ENCODE measurements around the gene KLHDC9.

KLHDC9 gene

GRCh38 chr1:161077426-161077825 is 20.7 kb upstream of the KLHDC9 start:
- H3K4me3 ChIP-seq (ENCODE audit: low read length): no peak overlapping the region
- no peaks in the 10 kb centered on the region for H3K9me3 ChIP-seq (ENCODE audit: insufficient read depth, low read depth, low read length)
- H3K36me3 ChIP-seq (ENCODE audit: insufficient read depth, low read length): no peaks in the 10 kb centered on the region
- WGBS: 89% methylated on average over 9 of the region's 9 CpGs
- no peak overlapping the region for H3K9ac ChIP-seq (ENCODE audit: low read depth, low read length)
- H3K4me1 ChIP-seq (ENCODE audit: insufficient read depth, low read length): no peaks in the 10 kb centered on the region
- no peak overlapping the region for H3K27ac ChIP-seq (ENCODE audit: low read depth, low read length)
- no peaks in the 10 kb centered on the region for H3K27me3 ChIP-seq (ENCODE audit: insufficient read depth, low read length)

- Histone ChIP-seq H3K27me3 (ENCODE audit: insufficient read depth, low read length) (no peaks in the 10 kb centered on the region), H3K4me3 (ENCODE audit: low read length) (no peak overlapping the region), H3K36me3 (ENCODE audit: insufficient read depth, low read length) (no peaks in the 10 kb centered on the region), H3K27ac (ENCODE audit: low read depth, low read length) (no peak overlapping the region), H3K9me3 (ENCODE audit: insufficient read depth, low read depth, low read length) (no peaks in the 10 kb centered on the region), H3K4me1 (ENCODE audit: insufficient read depth, low read length) (peaks cover 4% of the 10 kb centered on the region; the same call in 1 of the 2 replicates), H3K9ac (ENCODE audit: low read depth, low read length) (no peak overlapping the region)
- WGBS: 93% methylated on average over 41 of the region's 41 CpGs
Observed at GRCh38 chr1:161079436-161080110, 18.6 kb upstream of the KLHDC9 start.

GRCh38 chr1:161080441-161081405 is 17.4 kb upstream of the KLHDC9 start:
- H3K27me3 ChIP-seq (ENCODE audit: insufficient read depth, low read length): no peaks in the 10 kb centered on the region
- H3K9ac ChIP-seq (ENCODE audit: low read depth, low read length): no peak overlapping the region
- no peak overlapping the region for H3K27ac ChIP-seq (ENCODE audit: low read depth, low read length)
- H3K4me1 ChIP-seq (ENCODE audit: insufficient read depth, low read length): peaks cover 11% of the 10 kb centered on the region; the same call in 1 of the 2 replicates
- H3K36me3 ChIP-seq (ENCODE audit: insufficient read depth, low read length): no peaks in the 10 kb centered on the region
- 68% methylated on average over 5 of the region's 5 CpGs for whole genome bisulfite sequencing
- no peaks in the 10 kb centered on the region for H3K9me3 ChIP-seq (ENCODE audit: insufficient read depth, low read depth, low read length)
- no peak overlapping the region for H3K4me3 ChIP-seq (ENCODE audit: low read length)

GRCh38 chr1:161081519-161081918 is 16.6 kb upstream of the KLHDC9 start:
- 74% methylated on average over 5 of the region's 5 CpGs for WGBS
- Histone ChIP-seq H3K27ac (ENCODE audit: low read depth, low read length) (no peak overlapping the region), H3K36me3 (ENCODE audit: insufficient read depth, low read length) (no peaks in the 10 kb centered on the region), H3K9me3 (ENCODE audit: insufficient read depth, low read depth, low read length) (no peaks in the 10 kb centered on the region), H3K4me3 (ENCODE audit: low read length) (no peak overlapping the region), H3K27me3 (ENCODE audit: insufficient read depth, low read length) (no peaks in the 10 kb centered on the region), H3K4me1 (ENCODE audit: insufficient read depth, low read length) (peaks cover 18% of the 10 kb centered on the region; the same call in 1 of the 2 replicates), H3K9ac (ENCODE audit: low read depth, low read length) (no peak overlapping the region)

GRCh38 chr1:161082483-161082882 is 15.7 kb upstream of the KLHDC9 start:
- Histone ChIP-seq H3K36me3 (ENCODE audit: insufficient read depth, low read length) (no peaks in the 10 kb centered on the region), H3K4me1 (ENCODE audit: insufficient read depth, low read length) (peaks cover 19% of the 10 kb centered on the region; the same call in 1 of the 2 replicates), H3K27ac (ENCODE audit: low read depth, low read length) (no peak overlapping the region), H3K9ac (ENCODE audit: low read depth, low read length) (no peak overlapping the region), H3K27me3 (ENCODE audit: insufficient read depth, low read length) (no peaks in the 10 kb centered on the region), H3K4me3 (ENCODE audit: low read length) (no peak overlapping the region), H3K9me3 (ENCODE audit: insufficient read depth, low read depth, low read length) (no peaks in the 10 kb centered on the region)
- 89% methylated on average over 2 of the region's 2 CpGs for WGBS

- H3K4me3 ChIP-seq (ENCODE audit: low read length): no peak overlapping the region
- H3K9me3 ChIP-seq (ENCODE audit: insufficient read depth, low read depth, low read length): no peaks in the 10 kb centered on the region
- 70% methylated on average over 8 of the region's 8 CpGs for WGBS
- H3K9ac ChIP-seq (ENCODE audit: low read depth, low read length): no peak overlapping the region
- H3K36me3 ChIP-seq (ENCODE audit: insufficient read depth, low read length): no peaks in the 10 kb centered on the region
- peaks cover 19% of the 10 kb centered on the region; the same call in 1 of the 2 replicates for H3K4me1 ChIP-seq (ENCODE audit: insufficient read depth, low read length)
- no peaks in the 10 kb centered on the region for H3K27me3 ChIP-seq (ENCODE audit: insufficient read depth, low read length)
- no peak overlapping the region for H3K27ac ChIP-seq (ENCODE audit: low read depth, low read length)
Observed at GRCh38 chr1:161082996-161083747, 15.0 kb upstream of the KLHDC9 start.

GRCh38 chr1:161083748-161084596 is 14.2 kb upstream of the KLHDC9 start:
- WGBS: 87% methylated on average over 10 of the region's 10 CpGs
- no peak overlapping the region for H3K4me3 ChIP-seq (ENCODE audit: low read length)
- peaks cover 19% of the 10 kb centered on the region; the same call in 1 of the 2 replicates for H3K4me1 ChIP-seq (ENCODE audit: insufficient read depth, low read length)
- no peaks in the 10 kb centered on the region for H3K27me3 ChIP-seq (ENCODE audit: insufficient read depth, low read length)
- H3K27ac ChIP-seq (ENCODE audit: low read depth, low read length): no peak overlapping the region
- H3K9ac ChIP-seq (ENCODE audit: low read depth, low read length): no peak overlapping the region
- no peaks in the 10 kb centered on the region for H3K9me3 ChIP-seq (ENCODE audit: insufficient read depth, low read depth, low read length)
- no peaks in the 10 kb centered on the region for H3K36me3 ChIP-seq (ENCODE audit: insufficient read depth, low read length)

GRCh38 chr1:161084597-161084988 is 13.6 kb upstream of the KLHDC9 start:
- H3K4me1 ChIP-seq (ENCODE audit: insufficient read depth, low read length): peaks cover 19% of the 10 kb centered on the region; the same call in 1 of the 2 replicates
- H3K4me3 ChIP-seq (ENCODE audit: low read length): no peak overlapping the region
- no peaks in the 10 kb centered on the region for H3K27me3 ChIP-seq (ENCODE audit: insufficient read depth, low read length)
- H3K27ac ChIP-seq (ENCODE audit: low read depth, low read length): no peak overlapping the region
- no peaks in the 10 kb centered on the region for H3K36me3 ChIP-seq (ENCODE audit: insufficient read depth, low read length)
- H3K9me3 ChIP-seq (ENCODE audit: insufficient read depth, low read depth, low read length): no peaks in the 10 kb centered on the region
- no CpG with 5 or more reads among the region's 1 CpG for WGBS
- no peak overlapping the region for H3K9ac ChIP-seq (ENCODE audit: low read depth, low read length)

GRCh38 chr1:161085165-161085564 is 13.0 kb upstream of the KLHDC9 start:
- no peak overlapping the region for H3K9ac ChIP-seq (ENCODE audit: low read depth, low read length)
- H3K27me3 ChIP-seq (ENCODE audit: insufficient read depth, low read length): no peaks in the 10 kb centered on the region
- no peak overlapping the region for H3K27ac ChIP-seq (ENCODE audit: low read depth, low read length)
- H3K4me1 ChIP-seq (ENCODE audit: insufficient read depth, low read length): peaks cover 19% of the 10 kb centered on the region; the same call in 1 of the 2 replicates
- WGBS: 58% methylated on average over 2 of the region's 2 CpGs
- no peak overlapping the region for H3K4me3 ChIP-seq (ENCODE audit: low read length)
- H3K36me3 ChIP-seq (ENCODE audit: insufficient read depth, low read length): no peaks in the 10 kb centered on the region
- no peaks in the 10 kb centered on the region for H3K9me3 ChIP-seq (ENCODE audit: insufficient read depth, low read depth, low read length)

GRCh38 chr1:161086457-161086856 is 11.7 kb upstream of the KLHDC9 start:
- no peak overlapping the region for H3K4me3 ChIP-seq (ENCODE audit: low read length)
- H3K4me1 ChIP-seq (ENCODE audit: insufficient read depth, low read length): peaks cover 19% of the 10 kb centered on the region; the same call in 1 of the 2 replicates
- no peak overlapping the region for H3K27ac ChIP-seq (ENCODE audit: low read depth, low read length)
- H3K9ac ChIP-seq (ENCODE audit: low read depth, low read length): no peak overlapping the region
- H3K9me3 ChIP-seq (ENCODE audit: insufficient read depth, low read depth, low read length): no peaks in the 10 kb centered on the region
- WGBS: 73% methylated on average over 4 of the region's 4 CpGs
- no peaks in the 10 kb centered on the region for H3K36me3 ChIP-seq (ENCODE audit: insufficient read depth, low read length)
- no peaks in the 10 kb centered on the region for H3K27me3 ChIP-seq (ENCODE audit: insufficient read depth, low read length)

Measured in HUES64 (cell line).